H9 (cell line): Measurements from ENCODE around the gene TMEM14B. TPM values are rescaled to one million over a fixed set of nuclear protein-coding genes. Genes with fewer than 3 reads are reported as not detected.

Source experiments
- DNase-seq: peaks from one replicate; pipeline ENCODE4 v3.0.0-alpha.2; 2017
- H2AFZ ChIP-seq: one replicate; pipeline ENCODE4 v1.6.1; 2013; ENCODE audit warnings: mild to moderate bottlenecking, low read length, control low read depth, moderate library complexity
- H2AK5ac ChIP-seq: 2 replicates; pipeline ENCODE4 v1.6.1; 2013; ENCODE audit warnings: low read length, control low read depth, mixed read lengths; ENCODE audit not compliant: insufficient read length
- H2BK120ac ChIP-seq: one replicate; pipeline ENCODE4 v1.6.1; 2013; ENCODE audit warnings: low read depth, mild to moderate bottlenecking, low read length, control low read depth, inconsistent platforms; ENCODE audit not compliant: poor library complexity, severe bottlenecking
- H2BK12ac ChIP-seq: 2 replicates; pipeline ENCODE4 v1.6.1; 2013; ENCODE audit warnings: low read length, control low read depth, mixed read lengths, low read depth; ENCODE audit not compliant: insufficient read length
- H2BK15ac ChIP-seq: 2 replicates; pipeline ENCODE4 v1.6.1; 2013; ENCODE audit warnings: low read depth, low read length, control low read depth
- H2BK20ac ChIP-seq: one replicate; pipeline ENCODE4 v1.6.1; 2013; ENCODE audit warnings: low read depth, mild to moderate bottlenecking, low read length, control low read depth, inconsistent platforms; ENCODE audit not compliant: poor library complexity, severe bottlenecking
- H2BK5ac ChIP-seq: 2 replicates; pipeline ENCODE4 v1.6.1; 2013; ENCODE audit warnings: low read length, control low read depth, mixed read lengths; ENCODE audit not compliant: insufficient read length
- H3K14ac ChIP-seq: 2 replicates; pipeline ENCODE4 v1.6.1; 2013; ENCODE audit warnings: low read length, control low read depth; ENCODE audit not compliant: insufficient read depth
- H3K18ac ChIP-seq: 2 replicates; pipeline ENCODE4 v1.6.1; 2013; ENCODE audit warnings: low read depth, mild to moderate bottlenecking, mixed read lengths, low read length, control low read depth; ENCODE audit not compliant: insufficient read length
- H3K23ac ChIP-seq: 2 replicates; pipeline ENCODE4 v1.6.1; 2013; ENCODE audit warnings: low read length, control low read depth, mixed read lengths, low read depth; ENCODE audit not compliant: insufficient read length
- H3K23me2 ChIP-seq: 2 replicates; pipeline ENCODE4 v1.6.1; 2013; ENCODE audit warnings: low read depth, mild to moderate bottlenecking, mixed read lengths, low read length, control low read depth; ENCODE audit not compliant: insufficient read length, poor library complexity, severe bottlenecking
- H3K27ac ChIP-seq: 2 replicates; pipeline ENCODE4 v1.5.1; 2013; ENCODE audit warnings: low read length, control low read depth, mixed read lengths, low read depth; ENCODE audit not compliant: insufficient read length
- H3K27me3 ChIP-seq: 2 replicates; pipeline ENCODE4 v1.6.1; 2013; ENCODE audit warnings: low read length, control low read depth, inconsistent platforms; ENCODE audit not compliant: insufficient read depth
- H3K4ac ChIP-seq: 2 replicates; pipeline ENCODE4 v1.6.1; 2013; ENCODE audit warnings: low read depth, mild to moderate bottlenecking, control low read depth, inconsistent platforms, low read length, moderate library complexity
- H3K4me1 ChIP-seq: 2 replicates; pipeline ENCODE4 v1.6.1; 2013; ENCODE audit warnings: low read length, control low read depth, inconsistent platforms; ENCODE audit not compliant: insufficient read depth
- H3K4me2 ChIP-seq: 2 replicates; pipeline ENCODE4 v1.6.1; 2013; ENCODE audit warnings: low read length, control low read depth, mixed read lengths; ENCODE audit not compliant: insufficient read length, insufficient read depth
- H3K56ac ChIP-seq: 2 replicates; pipeline ENCODE4 v1.6.1; 2013; ENCODE audit warnings: low read depth, mild to moderate bottlenecking, mixed read lengths, low read length, control low read depth; ENCODE audit not compliant: insufficient read length
- H3K79me1 ChIP-seq: 2 replicates; pipeline ENCODE4 v1.6.1; 2013; ENCODE audit warnings: low read depth, mild to moderate bottlenecking, moderate library complexity, low read length, control low read depth, inconsistent platforms; ENCODE audit not compliant: insufficient read depth, poor library complexity, severe bottlenecking
- H3K79me2 ChIP-seq: 2 replicates; pipeline ENCODE4 v1.6.1; 2013; ENCODE audit warnings: low read length, control low read depth, inconsistent platforms; ENCODE audit not compliant: insufficient read depth
- H3K9ac ChIP-seq: 2 replicates; pipeline ENCODE4 v1.6.1; 2013; ENCODE audit warnings: low read length, control low read depth, mixed read lengths; ENCODE audit not compliant: insufficient read length; ENCODE audit errors: extremely low read depth
- H3K9me3 ChIP-seq: one replicate; pipeline ENCODE4 v1.6.1; 2013; ENCODE audit warnings: low read depth, low read length, inconsistent platforms; ENCODE audit not compliant: control insufficient read depth
- H3T11ph ChIP-seq: one replicate; pipeline ENCODE4 v1.6.1; 2013; ENCODE audit warnings: mild to moderate bottlenecking, low read length, control low read depth, inconsistent platforms
- H4K20me1 ChIP-seq: one replicate; pipeline ENCODE4 v1.6.1; 2013; ENCODE audit not compliant: control insufficient read depth, insufficient read length, insufficient read depth
- H4K5ac ChIP-seq: 2 replicates; pipeline ENCODE4 v1.6.1; 2013; ENCODE audit warnings: low read depth, mild to moderate bottlenecking, mixed read lengths, low read length, control low read depth; ENCODE audit not compliant: insufficient read length
- H4K8ac ChIP-seq: replicated peaks from 2 replicates; pipeline ENCODE4 v1.6.1; 2013; ENCODE audit warnings: low read length, control low read depth, mixed read lengths, low read depth; ENCODE audit not compliant: insufficient read length
- H4K91ac ChIP-seq: 2 replicates; pipeline ENCODE4 v1.6.1; 2013; ENCODE audit warnings: low read depth, mild to moderate bottlenecking, moderate library complexity, mixed read lengths, low read length, control low read depth; ENCODE audit not compliant: insufficient read length
- H3K27ac Mint-ChIP-seq, 3 experiments: 2 replicates in 2 of 3; 3 replicates in 1 of 3; pipeline ENCODE4 v1.8.0; 2020 to 2021; ENCODE audit warnings: mixed read lengths in 3 of 3, mild to moderate bottlenecking in 1 of 3, moderate library complexity in 1 of 3
- H3K27me3 Mint-ChIP-seq: 2 replicates; pipeline ENCODE4 v1.8.0; 2021; ENCODE audit warnings: low read depth, mild to moderate bottlenecking, moderate library complexity, mixed read lengths
- H3K36me3 Mint-ChIP-seq, 3 experiments: 2 replicates in 2 of 3; 3 replicates in 1 of 3; pipeline ENCODE4 v1.8.0; 2020 to 2021; ENCODE audit warnings: low read depth in 3 of 3, mixed read lengths in 3 of 3; ENCODE audit not compliant: insufficient read depth in 1 of 3
- H3K4me1 Mint-ChIP-seq, 2 experiments: 2 replicates each; pipeline ENCODE4 v1.8.0; 2020; ENCODE audit warnings: mixed read lengths in 2 of 2
- H3K4me3 Mint-ChIP-seq, 2 experiments: 2 replicates in 1 of 2; 3 replicates in 1 of 2; pipeline ENCODE4 v1.8.0; 2020 to 2021; ENCODE audit warnings: mild to moderate bottlenecking in 2 of 2, mixed read lengths in 2 of 2, moderate library complexity in 1 of 2
- H3K9me3 Mint-ChIP-seq, 2 experiments: 2 replicates in 1 of 2; 3 replicates in 1 of 2; pipeline ENCODE4 v1.8.0; 2020; ENCODE audit warnings: mild to moderate bottlenecking in 2 of 2, mixed read lengths in 2 of 2, moderate library complexity in 1 of 2
- WGBS: extraction: QIAGEN DNeasy Blood & Tissue Kit; methylation state at CpG from one replicate; pipeline ENCODE4 v1.1.7; 2013; ENCODE audit warnings: missing lambda C conversion rate, low lambda C conversion rate, mixed read lengths; ENCODE audit not compliant: insufficient read length; ENCODE audit errors: extremely low coverage; 5-methylcytosine and 5-hydroxymethylcytosine counted together
- total RNA-seq: library from RNA; stranded (reverse); gene quantifications from 2 replicates; pipeline ENCODE4 v1.2.1, GENCODE V29; 2021
- TF ChIP-seq, protein P1 (sequence below): fragments of 200-600 bp; sonication (generic); conservative IDR thresholded peaks from 3 replicates; pipeline ENCODE4 v1.8.0; 2021; ENCODE audit warnings: antibody characterized with exemption, mild to moderate bottlenecking

Gene TMEM14B
- total RNA-seq, 1 experiment from 2014 or later = 107 TPM

DNA sequence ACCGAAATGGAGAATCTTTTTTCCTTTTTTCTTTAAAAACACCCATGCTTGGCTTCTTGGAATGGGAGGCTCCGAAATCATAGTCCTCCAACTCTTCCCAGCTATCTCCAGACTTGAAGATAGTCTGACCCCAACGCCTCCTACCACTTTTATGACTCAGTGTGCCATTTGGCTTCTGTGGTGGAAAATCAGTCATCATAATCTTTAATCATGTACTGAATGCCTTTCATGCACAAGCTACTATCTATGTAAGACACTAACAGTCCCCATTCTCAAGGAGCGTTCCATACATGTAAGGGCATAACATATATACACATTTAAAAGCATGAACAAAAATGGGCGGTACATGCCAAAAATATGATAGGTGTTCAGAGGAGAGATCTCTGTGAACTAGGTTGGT lies 44.1 kb downstream of the TMEM14B start:
- Histone ChIP-seq H3K9me3 (no peaks in the 10 kb centered on the region), H3K4me2 (no peak overlapping the region), H4K20me1 (no peaks in the 10 kb centered on the region), H3K18ac (no peak overlapping the region), H3K27me3 (no peaks in the 10 kb centered on the region), H4K8ac (no peak overlapping the region), H2BK15ac (no peak overlapping the region), H2BK120ac (no peak overlapping the region), H3K4ac (no peak overlapping the region), H3K4me1 (no peaks in the 10 kb centered on the region), H2AK5ac (no peak overlapping the region), H3K23me2 (no peaks in the 10 kb centered on the region), H4K5ac (no peak overlapping the region), H2BK12ac (no peak overlapping the region), H3K27ac (no peak overlapping the region), H3K14ac (no peak overlapping the region), H4K91ac (no peak overlapping the region), H3T11ph (no peak overlapping the region), H2BK5ac (no peak overlapping the region), H3K56ac (no peak overlapping the region), H3K79me2 (no peaks in the 10 kb centered on the region), H2AFZ (no peak overlapping the region), H3K79me1 (no peaks in the 10 kb centered on the region), H3K9ac (no peak overlapping the region), H2BK20ac (no peak overlapping the region), H3K23ac (no peak overlapping the region)
- Mint-ChIP-seq H3K27ac (no peak overlapping the region), H3K4me1 (no peaks in the 10 kb centered on the region), H3K36me3 (peaks cover 0 to 4% (median 1%) of the 10 kb centered on the region in 3 experiments; a peak in 3 of 7 replicates), H3K4me3 (no peak overlapping the region), H3K27me3 (no peaks in the 10 kb centered on the region; the same call in 1 of the 2 replicates), H3K9me3 (no peaks in the 10 kb centered on the region)
- no peak for DNase-seq
- WGBS = no CpG with 5 or more reads among the region's 5 CpGs
- TF ChIP-seq, protein P1, sequence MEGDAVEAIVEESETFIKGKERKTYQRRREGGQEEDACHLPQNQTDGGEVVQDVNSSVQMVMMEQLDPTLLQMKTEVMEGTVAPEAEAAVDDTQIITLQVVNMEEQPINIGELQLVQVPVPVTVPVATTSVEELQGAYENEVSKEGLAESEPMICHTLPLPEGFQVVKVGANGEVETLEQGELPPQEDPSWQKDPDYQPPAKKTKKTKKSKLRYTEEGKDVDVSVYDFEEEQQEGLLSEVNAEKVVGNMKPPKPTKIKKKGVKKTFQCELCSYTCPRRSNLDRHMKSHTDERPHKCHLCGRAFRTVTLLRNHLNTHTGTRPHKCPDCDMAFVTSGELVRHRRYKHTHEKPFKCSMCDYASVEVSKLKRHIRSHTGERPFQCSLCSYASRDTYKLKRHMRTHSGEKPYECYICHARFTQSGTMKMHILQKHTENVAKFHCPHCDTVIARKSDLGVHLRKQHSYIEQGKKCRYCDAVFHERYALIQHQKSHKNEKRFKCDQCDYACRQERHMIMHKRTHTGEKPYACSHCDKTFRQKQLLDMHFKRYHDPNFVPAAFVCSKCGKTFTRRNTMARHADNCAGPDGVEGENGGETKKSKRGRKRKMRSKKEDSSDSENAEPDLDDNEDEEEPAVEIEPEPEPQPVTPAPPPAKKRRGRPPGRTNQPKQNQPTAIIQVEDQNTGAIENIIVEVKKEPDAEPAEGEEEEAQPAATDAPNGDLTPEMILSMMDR = no peak
